Stimulated activated CD4-positive, alpha-beta T cell treated with anti-CD3 and anti-CD28 coated beads, Interleukin-1b, Interleukin-23, amount 100 ng/mL, for 1 hour (primary cell): ENCODE results near the gene SHISA5.
"Not testable (repeated sequence)": the region's sequence is repeated elsewhere in the genome, so short reads cannot be mapped to it uniquely, and the experiment has no call there.

Experiments used
- DNase-seq, 2 donors: peaks; one replicate each; pipeline ENCODE4 v3.0.0-alpha.2; 2020; ENCODE audit warnings: low read depth in 2 of 2

Gene SHISA5

DNA sequence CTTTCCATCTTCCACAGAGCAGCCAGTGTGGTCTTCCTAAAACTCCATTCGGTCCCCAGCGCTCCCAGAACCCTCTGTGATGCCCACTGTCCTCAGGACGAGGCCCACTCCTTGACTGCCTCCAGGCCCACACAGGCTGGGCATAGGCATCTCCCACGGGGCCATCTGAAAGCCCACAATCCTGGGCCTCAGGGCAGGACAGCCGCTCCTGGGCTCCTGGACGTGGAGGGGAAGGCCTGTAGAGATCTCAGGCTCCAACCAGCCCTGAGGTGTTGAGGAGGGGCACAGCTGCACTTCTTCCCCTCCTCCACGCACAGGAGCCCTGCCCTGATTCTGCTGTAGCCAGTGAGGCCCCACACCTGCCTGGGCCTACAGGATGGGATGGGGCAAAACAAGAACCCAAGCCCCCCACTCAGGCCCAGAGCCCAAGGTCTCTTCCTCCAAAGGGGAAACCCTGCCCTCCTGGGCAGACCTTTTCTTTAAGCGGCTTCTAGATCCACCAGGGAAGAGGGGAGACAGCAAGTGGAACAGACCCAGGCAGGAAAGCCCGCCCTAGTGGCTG lies 25.9 kb downstream of the SHISA5 start:
- DNase-seq = no peak

DNA sequence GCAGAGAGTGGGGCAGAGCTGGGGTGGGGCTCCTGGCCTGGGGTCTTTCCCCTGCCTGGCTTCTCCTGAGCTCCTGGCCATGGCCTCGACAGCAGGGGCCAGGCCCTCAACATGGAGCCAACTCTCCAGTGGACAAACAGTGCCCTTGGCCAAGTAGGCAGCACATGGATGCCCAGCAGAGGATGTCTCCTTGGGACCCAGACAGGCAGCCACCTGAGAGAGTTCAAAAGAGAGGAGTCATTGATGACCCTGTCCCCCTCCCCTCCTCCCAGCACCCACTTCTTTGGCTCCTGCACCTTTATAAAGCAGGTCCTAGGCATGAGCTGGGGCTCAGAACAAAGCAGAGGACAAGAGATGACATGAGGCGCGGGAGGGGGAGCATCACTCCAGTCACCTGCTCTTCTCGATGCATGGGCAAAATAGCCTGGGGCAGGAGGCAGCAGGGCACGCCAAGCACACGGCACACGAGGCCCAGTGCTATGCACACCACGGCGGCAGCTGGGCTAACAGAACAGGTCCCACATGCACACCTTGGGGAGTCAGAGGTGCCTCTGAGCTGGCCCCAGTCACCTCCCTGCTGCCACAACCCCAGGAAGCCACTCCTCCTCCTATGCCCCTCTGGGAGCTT lies 27.4 kb downstream of the SHISA5 start:
- DNase-seq = no peak

DNA sequence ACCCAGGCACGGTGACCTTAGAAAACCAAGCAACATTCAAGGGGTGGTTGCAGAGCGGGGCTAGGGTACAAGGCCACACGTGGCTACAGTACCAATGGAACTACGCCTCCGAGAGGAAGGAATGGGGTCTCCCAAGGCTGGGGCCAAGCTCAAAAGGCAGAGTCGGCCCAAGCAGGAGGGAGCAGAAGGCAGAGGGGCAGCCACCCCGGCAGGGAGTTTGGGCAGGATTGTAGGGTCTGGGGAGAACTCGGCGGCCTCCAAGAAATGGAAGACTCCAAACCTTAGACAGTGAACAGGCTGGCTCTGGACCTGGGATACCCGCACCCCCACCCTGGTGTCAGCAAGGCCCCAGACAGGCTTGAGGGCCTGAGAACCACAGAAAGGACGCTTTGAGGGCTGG lies 28.8 kb downstream of the SHISA5 start:
- DNase-seq = no peak

DNA sequence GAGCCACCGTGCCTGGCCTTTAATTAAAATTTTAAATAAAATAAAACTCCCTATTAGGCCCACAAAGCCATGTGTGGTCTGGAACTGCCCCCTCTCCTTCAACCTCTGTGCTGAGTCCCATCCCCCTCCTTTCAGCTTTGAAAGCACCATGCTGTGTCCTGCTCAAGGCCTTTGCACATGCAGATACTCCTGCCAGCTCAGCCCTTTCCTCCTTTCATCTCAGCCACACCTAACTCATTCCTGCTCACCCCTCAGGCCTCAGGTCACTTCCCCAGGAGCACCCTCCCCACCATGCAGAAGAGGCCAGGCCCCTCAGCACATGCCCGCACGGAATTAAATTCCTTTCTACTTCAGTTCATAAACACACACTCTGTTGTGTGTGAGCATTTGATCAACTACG lies 29.4 kb downstream of the SHISA5 start:
- DNase-seq = no peak

DNA sequence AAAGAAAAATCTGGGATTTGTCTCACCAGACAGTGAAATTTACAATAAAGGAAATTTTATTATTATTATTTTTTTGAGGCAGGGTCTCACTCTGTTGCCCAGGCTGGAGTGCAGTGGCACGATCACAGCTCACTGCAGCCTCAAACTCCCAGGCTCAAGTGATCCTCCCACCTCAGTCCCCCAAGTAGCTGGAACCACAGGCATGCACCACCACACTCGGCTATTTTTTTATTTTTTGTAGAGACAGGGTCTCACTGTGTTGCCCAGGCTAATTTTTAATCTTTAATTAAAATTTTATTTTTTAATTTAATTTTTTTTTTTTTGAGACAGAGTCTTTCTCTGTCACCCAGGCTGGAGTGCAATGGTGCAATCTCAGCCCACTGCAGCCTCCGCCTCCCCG lies 29.9 kb downstream of the SHISA5 start:
- not testable (repeated sequence) for DNase-seq

DNA sequence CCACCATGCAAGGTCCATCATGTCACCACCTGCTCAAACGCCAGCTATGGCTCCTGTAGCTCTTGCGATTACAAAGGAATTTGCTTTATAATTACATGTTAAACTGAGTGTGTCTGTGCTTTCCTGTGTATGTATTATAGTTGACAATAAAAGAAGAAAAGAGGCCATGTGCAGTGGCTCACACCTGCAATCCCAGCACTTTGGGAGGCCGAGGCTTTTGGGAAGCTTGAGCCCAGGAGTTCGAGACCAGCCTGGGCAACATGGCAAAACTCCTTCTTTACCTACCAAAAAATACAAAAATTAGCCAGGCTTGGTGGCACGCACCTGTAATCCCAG lies 30.4 kb downstream of the SHISA5 start:
- no peak for DNase-seq

DNA sequence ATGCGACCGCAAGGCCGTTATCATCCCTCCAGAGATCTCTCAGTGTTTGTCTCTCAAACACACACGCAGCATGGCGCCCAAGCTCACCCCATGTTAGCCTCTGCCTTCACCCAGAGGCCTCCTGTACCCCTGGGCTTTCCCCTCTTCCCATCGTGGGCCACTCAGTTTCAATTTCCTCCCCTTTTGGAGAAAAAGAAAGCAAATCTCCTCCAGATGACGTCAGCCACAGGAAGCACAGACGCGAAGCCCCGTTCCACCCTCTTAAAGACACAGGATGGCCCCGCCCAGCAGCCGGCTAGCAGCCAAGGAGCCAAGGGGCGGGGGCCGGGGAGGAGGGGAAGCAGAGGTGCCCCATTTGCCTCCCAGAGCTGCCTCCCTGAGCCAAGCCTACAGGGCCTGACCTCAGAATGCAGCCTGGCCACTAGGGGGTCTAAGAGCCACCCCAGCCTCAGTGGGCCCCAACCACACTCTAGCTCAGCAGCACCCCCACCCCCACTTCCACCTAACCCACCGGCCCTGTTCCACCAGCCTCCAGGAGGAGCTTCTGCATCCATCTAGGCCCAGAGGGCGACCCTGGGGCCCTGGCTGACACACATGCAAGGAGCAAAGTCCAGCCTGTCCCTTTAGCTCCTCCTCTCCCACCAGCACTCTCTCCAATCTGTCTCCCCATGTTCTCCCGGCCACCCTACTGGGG lies 30.9 kb downstream of the SHISA5 start:
- peak; percentile 79 to 83 for DNase-seq

DNA sequence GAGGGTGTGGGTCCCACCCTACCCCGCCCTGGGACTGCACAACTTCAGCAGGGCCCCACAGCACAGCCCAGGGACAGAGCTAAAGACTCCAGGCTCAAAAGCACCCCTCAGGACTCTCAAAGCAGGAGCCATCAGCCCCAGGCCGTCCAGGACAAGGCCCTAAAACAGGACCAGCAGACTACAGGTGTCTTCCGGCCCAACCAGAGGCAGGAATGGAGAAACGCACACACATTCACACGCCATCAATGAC lies 31.4 kb downstream of the SHISA5 start:
- no peak for DNase-seq

DNA sequence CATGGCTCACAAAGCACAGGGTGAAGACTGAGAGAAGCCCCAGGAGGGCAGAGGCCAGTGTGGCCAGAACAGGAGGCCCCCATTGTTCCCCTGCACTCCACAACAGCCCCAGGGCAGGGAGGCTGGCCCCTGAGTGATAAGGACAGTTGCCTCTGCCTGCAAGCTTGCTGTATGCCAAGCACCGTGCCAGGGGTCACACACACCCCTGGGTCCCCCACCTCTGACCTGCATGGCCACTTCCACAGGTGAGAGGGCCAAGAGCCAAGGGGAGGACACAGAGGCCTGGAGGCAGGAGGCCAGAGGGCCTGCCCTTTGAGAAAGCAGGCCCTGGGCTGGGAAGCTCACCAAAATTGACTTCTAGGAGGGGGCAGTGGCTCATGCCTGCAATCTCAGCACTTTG lies 33.7 kb downstream of the SHISA5 start:
- DNase-seq = no peak

DNA sequence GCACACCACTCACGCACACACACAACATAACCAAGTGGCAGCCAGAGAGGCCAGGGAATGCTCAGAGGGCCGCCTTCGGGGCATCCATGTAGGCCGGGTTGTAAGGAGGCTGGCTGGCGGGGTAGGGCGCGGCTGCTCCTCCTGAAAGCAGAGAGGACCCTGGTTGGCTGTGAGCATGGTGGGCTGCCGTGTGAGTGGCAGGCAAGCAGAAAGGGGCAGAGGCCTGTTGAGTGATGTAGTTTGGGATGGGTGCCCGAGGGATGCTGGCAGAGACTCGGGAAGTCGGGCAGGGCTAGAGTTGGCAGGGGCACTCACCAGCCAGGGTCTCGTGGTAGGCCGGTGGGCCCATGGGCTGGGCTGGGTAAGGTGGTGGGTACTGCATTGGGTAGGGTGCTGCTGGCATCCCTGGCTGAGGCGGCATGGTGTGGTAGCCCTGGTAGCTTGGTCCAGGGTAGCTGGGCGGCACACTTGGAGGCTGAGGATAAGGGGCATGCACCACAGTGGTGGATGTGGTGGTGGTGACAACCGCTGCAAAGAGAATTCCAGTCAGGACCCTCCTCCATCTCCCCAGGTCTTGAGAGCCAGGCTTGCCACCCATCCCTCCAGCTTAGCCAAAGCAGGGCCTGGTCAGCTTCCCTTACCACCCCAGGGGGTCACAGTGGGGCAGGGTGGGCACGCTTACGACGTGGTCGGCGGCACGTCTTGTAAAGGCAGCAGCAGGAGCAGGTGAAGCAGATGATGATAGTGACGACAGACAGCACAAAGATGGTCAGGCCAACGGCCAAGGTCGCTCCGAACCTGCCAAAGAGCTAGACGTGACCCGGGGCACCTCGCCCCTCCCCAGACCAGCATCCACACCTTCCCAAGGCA lies 34.7 kb downstream of the SHISA5 start:
- no peak for DNase-seq

DNA sequence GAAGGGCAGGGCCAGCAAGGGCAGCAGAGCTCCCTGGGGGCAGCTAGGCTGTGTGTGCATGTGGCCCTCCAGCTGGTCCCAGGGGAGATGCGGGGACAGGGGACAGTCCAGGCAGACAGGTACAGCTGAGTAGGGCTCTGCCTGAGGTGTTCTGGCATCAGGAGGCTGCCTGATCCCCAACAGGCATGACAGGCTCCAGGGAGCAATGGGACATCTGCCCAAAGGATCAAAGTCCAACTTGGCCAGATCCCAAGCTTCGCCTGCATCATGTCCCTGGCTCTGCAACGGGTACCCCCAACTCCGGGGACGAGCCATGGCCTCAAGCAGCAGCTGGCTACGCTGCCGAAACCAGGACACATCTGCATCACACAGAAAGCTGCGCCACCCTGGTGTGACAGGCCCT lies 35.6 kb downstream of the SHISA5 start:
- DNase-seq = no peak

DNA sequence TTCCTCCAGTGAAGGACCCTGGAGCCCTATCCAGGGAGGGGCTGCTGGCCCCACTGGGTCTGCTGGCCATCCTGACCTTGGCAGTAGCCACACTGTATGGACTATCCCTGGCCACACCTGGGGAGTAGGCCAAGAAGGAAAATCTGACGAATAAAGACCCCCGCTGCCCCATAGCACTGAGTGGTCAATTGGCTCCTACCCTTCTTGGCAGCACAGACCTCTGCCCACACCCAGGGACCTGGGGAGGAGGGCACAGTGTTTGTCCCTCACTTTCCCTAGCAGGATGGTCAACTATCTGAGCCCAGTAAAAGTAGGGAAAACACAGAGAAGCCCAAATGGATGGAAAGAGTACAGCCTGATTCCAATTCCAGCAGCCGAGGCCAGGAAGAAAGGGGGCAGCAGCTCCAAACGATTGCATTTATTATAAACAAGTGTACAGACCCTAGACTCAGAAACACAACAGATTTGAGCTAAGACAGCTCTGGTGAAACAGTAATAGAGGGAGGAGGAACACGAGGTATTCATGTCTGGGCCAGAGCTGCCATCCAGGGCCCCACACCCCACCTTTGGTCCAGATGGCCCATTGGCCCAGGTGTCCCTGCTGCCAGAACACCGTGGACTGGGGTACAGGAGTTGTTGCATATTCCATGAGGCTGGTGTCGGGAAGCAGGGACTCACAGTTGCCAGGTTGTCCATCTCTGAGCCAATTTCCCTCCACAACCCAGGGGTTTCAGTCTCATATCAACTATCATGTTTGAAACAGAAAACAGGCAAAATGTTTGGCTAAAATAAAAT lies 36.3 kb downstream of the SHISA5 start:
- DNase-seq = no peak

DNA sequence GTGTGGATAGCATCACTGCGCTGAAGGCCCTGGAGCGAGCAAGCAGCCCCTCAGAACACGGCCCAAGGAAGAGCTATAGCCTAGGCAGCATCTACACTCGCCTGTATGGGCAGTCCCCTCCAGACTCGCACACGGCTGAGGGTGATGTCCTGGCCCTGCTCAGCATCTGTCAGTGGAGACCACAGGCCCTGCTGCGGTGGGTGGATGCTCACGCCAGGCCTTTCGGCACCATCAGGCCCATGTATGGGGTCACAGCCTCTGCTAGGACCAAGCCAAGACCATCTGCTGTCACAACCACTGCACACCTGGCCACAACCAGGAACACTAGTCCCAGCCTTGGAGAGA lies 36.9 kb downstream of the SHISA5 start:
- DNase-seq = no peak

DNA sequence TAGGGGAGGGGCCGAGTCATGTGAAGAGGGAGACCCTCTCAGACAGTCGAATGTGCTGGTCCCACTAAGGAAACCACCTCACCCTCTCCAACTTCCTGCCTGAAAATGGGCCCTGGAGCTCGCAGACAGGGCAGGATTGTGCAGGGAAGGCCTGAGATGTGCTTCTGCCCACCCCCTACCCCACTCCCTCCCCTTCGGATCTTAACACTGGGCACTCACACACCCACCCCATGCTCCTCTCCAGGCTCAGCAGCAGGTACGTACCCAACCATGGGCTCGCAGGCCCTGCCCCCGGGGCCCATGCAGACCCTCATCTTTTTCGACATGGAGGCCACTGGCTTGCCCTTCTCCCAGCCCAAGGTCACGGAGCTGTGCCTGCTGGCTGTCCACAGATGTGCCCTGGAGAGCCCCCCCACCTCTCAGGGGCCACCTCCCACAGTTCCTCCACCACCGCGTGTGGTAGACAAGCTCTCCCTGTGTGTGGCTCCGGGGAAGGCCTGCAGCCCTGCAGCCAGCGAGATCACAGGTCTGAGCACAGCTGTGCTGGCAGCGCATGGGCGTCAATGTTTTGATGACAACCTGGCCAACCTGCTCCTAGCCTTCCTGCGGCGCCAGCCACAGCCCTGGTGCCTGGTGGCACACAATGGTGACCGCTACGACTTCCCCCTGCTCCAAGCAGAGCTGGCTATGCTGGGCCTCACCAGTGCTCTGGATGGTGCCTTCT lies 37.4 kb downstream of the SHISA5 start:
- no peak for DNase-seq

DNA sequence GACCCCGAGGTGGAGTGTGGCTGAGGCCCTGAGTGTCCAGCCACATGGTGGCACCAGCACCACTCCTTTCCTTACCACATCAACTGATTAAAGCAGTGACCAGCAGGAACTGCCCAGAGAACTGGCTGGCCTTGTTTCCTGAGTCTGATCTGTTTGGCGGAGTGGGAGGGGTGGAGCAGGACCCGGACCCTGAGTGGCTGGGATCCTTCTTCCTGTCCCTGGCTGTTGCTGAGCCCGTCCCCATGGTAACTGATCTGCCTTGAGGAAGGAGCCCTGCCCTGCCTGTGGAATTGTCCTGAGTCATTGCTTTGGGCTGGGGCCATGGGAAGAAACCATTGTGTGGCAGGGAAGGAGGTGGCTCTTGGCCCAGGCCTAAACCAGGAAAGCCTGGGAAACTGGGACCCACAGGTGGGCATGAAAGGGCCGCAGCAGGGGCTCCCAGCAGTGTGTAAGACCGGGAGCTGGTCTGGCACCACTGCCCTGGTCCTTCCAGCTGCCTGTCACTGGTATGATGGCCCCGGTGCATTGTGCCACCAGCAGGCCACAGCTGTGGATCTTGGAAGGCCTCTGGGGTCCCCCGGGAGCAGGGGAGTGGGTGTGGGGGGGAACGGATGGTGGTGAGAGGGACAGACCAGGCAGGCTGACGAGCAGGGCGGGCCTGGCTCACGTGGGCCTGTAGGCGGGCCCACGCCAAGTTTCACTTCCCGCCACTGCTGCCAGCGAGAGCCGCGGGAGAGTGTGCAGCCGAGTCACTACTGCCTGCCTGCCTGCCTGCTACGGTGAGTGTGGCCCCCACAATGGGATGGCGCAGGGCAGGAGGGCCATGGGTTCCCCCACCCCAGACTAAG lies 38.2 kb downstream of the SHISA5 start:
- peak in 1 of 2 donors; percentile 52 for DNase-seq

DNA sequence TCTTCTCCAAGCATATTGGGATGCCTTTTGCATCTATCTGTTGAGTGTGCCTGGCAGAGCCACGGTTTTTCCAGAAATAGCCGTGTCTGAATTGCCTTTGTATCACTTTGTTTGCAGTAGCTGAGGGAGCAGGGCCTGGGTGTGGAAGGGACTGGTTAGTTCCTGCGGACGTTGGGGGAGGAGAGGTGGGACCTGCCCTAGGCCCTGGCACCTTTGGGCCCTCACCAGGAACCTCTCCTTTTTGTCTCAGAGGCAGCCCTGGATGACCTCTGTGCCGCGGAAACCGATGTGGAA lies 38.8 kb downstream of the SHISA5 start:
- no peak for DNase-seq

DNA sequence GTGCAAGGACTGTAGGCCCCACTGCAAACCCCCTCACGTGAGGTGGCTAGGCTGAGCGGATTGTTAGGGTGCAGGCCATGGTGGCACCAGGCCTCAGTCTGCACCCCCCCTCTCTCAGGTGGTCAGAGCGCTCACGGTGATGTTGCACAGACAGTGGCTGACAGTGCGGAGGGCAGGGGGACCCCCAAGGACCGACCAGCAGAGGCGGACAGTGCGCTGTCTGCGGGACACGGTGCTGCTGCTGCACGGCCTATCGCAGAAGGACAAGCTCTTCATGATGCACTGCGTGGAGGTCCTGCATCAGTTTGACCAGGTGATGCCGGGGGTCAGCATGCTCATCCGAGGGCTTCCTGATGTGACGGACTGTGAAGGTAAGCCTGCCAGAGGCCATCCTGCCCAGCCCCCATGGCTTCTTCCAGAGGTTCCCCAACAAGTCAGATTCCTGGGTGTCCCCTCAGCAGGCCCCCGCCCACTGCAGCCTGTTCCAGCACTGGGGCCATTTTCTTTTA lies 39.2 kb downstream of the SHISA5 start:
- DNase-seq = no peak

DNA sequence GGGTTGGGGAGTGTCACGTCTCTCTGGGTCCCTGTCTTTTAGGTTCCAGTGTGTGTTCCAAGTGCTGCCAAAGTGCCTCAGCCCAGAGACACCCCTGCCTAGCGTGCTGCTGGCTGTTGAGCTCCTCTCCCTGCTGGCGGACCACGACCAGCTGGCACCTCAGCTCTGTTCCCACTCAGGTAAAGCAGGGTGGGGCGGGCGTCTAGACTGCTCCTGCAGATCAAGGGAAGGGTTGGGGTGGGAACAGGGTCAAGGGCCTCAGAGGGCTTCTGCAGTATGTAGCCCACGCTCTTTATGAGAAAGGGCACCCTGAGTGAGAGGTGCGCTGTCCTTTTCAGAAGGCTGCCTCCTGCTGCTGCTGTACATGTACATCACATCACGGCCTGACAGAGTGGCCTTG lies 40.3 kb downstream of the SHISA5 start:
- no peak for DNase-seq

DNA sequence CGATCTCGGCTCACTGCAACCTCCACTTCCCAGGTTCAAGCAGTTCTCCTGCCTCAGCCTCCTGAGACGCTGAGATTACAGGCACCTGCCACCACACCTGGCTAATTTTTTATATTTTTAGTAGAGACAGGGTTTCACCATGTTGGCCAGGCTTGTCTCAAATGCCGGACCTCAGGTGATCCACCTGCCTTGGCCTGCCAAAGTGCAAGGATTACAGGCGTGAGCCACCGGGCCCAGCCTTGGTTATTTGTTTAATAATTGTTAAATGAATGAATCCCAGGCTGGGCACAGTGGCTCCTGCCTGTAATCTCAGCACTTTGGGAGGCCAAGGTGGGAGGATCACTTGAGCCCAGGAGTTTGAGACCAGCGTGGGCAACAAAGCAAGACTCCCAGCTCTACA lies 42.2 kb downstream of the SHISA5 start:
- DNase-seq = not testable (repeated sequence)

DNA sequence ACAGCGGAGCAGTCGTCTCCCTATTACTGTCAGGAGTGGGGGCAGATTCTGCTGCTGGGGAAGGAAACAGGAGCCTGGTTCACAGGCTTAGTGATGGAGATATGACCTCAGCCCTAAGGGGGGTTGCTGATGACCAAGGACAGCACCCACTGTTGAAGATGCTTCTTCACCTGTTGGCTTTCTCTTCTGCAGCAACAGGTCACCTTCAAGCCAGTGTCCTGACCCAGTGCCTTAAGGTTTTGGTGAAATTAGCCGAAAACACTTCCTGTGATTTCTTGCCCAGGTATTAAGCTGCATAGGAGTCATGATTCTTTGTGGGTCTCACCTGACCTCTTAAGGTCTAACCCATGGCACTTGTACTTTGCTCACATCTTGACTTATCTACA lies 43.5 kb downstream of the SHISA5 start:
- no peak for DNase-seq
